SH-SY5Y (cell line): ENCODE results near the gene RIOX2.

Experiments used
- GATA2 ChIP-seq: IDR thresholded peaks from 2 replicates; pipeline ENCODE4 v1.6.1; 2011; ENCODE audit warnings: mild to moderate bottlenecking, low read depth, low read length
- GATA3 ChIP-seq: IDR thresholded peaks from 2 replicates; pipeline ENCODE4 v1.6.1; 2011; ENCODE audit warnings: low read depth, mild to moderate bottlenecking, low read length, moderate library complexity

DNA sequence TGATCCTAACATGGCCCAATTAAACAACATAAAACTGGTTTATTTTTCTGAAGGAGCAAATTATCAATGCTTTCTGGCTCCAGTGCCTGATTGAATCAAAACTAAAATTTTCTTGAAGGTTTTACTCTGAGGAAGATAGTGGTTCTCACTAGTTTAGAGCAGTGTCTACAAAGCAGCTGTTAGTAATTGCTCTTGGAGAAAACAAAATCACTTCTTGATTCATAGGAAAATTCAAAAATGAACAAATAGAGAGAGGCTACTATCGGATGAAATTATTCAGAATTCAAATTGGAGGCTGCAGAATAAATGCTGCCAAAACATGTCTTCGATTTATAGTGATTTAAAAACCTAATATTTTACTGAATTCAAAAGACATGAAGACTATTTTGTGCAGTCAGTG is 15.1 kb upstream of the RIOX2 start:
- TF ChIP-seq GATA3 (no peak), GATA2 (no peak)
